Retina (tissue), 1 donor: ENCODE results near the gene KIF7.
"Not testable (repeated sequence)": the region's sequence is repeated elsewhere in the genome, so short reads cannot be mapped to it uniquely, and the experiment has no call there.

Source experiments
- DNase-seq: peaks from one replicate; pipeline ENCODE4 v3.0.0-alpha.2; 2016

KIF7 gene, protein sequence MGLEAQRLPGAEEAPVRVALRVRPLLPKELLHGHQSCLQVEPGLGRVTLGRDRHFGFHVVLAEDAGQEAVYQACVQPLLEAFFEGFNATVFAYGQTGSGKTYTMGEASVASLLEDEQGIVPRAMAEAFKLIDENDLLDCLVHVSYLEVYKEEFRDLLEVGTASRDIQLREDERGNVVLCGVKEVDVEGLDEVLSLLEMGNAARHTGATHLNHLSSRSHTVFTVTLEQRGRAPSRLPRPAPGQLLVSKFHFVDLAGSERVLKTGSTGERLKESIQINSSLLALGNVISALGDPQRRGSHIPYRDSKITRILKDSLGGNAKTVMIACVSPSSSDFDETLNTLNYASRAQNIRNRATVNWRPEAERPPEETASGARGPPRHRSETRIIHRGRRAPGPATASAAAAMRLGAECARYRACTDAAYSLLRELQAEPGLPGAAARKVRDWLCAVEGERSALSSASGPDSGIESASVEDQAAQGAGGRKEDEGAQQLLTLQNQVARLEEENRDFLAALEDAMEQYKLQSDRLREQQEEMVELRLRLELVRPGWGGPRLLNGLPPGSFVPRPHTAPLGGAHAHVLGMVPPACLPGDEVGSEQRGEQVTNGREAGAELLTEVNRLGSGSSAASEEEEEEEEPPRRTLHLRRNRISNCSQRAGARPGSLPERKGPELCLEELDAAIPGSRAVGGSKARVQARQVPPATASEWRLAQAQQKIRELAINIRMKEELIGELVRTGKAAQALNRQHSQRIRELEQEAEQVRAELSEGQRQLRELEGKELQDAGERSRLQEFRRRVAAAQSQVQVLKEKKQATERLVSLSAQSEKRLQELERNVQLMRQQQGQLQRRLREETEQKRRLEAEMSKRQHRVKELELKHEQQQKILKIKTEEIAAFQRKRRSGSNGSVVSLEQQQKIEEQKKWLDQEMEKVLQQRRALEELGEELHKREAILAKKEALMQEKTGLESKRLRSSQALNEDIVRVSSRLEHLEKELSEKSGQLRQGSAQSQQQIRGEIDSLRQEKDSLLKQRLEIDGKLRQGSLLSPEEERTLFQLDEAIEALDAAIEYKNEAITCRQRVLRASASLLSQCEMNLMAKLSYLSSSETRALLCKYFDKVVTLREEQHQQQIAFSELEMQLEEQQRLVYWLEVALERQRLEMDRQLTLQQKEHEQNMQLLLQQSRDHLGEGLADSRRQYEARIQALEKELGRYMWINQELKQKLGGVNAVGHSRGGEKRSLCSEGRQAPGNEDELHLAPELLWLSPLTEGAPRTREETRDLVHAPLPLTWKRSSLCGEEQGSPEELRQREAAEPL (N-terminal part only)

GRCh38 chr15:89654847-89655805 lies at the start of gene KIF7:
Gene KIF7 (minus strand): TSS chr15:89655467. CDS start chr15:89652930, 2,537 bp downstream.
- DNase-seq, result peak; percentile 78

- DNase-seq, result no peak
Observed at GRCh38 chr15:89704411-89704810, 49.1 kb upstream of the KIF7 start.

DNA sequence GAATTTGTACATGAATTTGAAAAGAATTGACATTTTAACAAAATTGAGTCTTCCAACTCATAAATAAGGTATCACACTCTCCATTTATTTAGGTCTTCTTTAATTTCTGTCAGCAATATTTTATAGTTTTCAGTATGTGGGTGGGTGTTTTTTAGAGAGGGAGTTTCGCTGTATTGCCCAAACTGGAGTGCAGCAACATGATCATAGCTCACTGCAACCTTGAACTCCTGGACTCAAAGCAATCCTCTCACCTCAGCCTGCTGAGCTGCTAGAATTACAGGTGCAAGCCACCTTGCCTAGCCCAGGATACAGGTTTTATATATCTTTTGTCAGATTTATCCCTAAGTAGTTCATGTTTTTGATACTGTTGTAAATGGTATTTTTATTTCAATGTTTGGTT lies 39.9 kb upstream of the KIF7 start:
- DNase-seq, result no peak

- no peak for DNase-seq
Observed at GRCh38 chr15:89693696-89694095, 38.4 kb upstream of the KIF7 start.

DNA sequence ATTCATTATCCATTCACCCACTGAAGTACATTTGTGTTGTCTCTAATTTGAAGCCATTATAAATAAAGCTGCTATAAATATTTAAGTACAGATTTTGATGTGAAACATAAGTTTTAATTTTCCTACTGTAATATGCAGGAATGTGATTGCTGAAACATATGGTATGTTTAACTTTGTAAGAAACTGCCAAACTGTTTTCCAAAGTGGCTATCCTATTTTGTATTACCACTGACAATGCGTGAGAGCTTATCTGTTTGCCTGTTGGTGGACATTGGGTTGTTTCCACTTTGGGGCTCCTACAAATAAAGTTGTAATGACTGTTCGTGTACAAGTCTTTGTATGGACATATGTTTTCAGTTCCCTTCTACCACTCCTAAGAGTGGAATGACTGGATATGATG lies 37.8 kb upstream of the KIF7 start:
- no peak for DNase-seq

DNA sequence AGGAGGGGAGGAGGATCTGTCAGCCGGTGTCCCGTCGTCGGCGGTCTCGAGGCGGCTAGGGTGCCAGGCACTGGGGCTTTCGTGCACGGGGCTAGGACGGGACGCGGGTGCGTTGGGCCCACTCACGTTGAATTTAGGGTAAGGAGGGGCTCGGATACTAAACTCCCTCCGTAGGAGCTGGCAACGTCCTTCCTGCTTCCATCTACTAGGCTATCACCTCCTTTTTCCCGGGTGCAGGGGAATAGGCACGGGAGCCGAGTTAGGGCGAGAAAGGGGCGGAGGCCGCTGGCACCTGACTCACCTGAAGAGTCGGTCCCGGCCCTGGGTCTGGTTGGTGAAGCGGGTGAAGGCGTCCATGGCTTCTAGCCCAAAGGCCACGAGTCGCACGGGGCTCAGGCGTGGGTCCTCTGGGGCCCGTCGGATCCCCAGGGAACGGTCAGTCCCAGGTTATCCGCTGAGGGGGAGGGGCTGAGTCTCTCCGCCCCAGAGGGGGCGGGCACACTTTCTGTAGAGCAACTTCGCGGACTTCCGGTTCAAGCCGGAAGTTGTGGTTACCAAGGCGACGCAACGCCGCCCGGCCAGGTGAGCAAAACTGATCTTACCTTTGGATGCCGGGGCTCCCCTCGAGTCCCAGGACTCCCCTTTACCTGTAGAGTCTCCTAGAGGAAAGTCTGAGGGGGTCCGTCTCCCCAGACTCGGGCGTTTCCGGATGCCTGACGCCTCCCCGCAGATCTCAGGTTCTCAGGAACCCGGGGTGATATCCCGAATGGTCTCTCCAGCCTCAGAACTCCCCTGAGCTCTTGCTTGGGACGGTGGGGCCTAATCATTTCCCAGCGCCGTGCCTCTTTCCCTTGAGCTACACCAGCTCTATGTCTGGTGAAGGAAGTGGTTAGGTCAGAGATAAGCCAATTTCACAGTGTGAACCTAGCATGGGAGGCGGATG lies 35.3 kb upstream of the KIF7 start, which contains the start of the genes PEX11A and WDR93:
TSS of gene PEX11A (minus strand) at position 479 of the 943 bp plus-strand sequence. CDS start at position 357, 122 bp downstream.
TSS of gene WDR93 (plus strand) at position 536 of the 943 bp plus-strand sequence. CDS start 10,936 bp downstream, outside the sequence.
- peak; percentile 91 for DNase-seq

DNA sequence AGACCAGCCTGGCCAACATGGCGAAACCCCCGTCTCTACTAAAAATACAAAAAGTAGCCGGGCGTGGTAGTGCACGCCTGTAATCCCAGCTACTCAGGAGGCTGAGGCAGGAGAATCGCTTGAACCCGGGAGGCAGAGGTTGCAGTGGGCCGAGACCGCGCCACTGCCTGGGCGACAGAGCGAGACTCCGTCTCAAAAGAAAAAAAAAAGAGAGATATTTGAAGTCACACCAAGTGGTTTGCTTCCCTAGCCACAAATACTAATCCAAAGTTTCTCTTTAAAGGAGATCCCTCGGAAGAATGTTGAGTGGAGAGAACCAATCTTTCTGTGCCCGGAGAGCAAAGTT lies 34.6 kb upstream of the KIF7 start:
- not testable (repeated sequence) for DNase-seq

GRCh38 chr15:89686522-89686921 lies 31.3 kb upstream of the KIF7 start:
- no peak for DNase-seq

GRCh38 chr15:89685995-89686394 lies 30.7 kb upstream of the KIF7 start:
- DNase-seq, result no peak

DNA sequence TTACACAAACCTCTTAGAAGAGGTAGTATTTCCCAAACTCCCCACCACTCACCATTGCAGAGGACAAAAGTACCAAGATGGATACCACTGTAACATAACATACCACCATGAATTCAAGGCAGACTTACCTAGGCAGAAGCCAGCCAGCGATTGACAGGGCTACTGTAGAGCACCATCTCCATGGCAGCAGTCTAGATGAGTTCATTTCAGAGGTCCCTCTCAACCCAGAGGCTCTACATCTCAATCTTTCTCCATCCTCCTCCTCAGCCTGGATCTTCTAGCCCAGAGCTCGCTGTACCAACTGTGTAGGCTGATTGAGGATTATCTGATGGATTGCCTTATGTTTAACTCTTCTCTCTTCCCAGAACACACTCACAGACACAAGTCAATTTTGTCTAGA lies 25.9 kb upstream of the KIF7 start:
- DNase-seq, result no peak

DNA sequence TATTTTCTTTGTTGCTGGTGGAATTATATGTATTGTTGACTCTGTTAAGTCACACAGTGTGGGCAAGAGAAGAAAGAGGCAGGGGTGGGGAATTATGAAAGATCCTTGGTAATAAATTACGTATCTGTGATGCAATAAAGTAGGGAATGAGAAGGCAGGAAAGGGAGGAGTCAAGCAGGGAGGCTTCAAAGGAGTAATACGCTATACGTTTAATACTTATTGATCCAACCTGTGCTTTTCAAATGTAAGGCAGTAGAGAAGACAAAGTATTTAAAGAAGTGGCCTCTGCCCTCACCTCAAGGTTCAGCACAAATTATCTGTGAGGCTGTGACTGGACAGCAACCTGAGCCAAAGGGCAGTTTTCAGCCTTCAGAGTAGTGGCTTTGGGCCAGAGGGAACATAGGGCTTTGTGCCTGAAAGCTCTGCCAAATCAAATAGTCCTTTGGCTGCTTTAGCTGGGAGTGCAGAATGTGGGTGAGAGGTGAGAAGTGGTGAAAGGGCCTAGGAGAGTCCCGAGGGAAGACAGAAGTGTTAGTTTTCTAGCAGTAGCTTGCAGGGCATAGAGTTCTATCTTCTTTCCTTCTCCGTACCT lies 25.1 kb upstream of the KIF7 start:
- no peak for DNase-seq

DNA sequence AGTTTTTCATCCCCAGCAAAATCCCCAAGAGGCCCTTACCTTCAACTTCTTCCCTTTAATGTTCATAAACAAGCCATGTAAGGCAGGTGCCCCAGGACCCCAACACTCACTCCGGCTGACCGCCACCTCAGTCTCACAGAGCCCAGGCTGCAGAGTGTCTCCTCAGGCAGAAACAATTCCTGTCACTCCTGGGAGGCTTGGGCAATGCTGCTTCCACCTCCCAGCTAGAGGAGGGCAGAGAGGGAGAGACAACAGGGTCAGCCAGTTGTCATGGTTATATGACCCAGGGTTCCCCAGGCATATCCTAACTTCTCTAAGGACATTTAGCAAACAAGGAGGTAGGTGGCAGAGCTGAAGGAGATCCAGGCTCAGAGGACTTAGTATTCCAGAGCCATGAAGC lies 23.9 kb upstream of the KIF7 start, which contains the start of gene PLIN1:
TSS of gene PLIN1 (minus strand) at position 156 of the 400 bp plus-strand sequence. CDS start 1,878 bp downstream, outside the sequence.
- DNase-seq, result no peak

DNA sequence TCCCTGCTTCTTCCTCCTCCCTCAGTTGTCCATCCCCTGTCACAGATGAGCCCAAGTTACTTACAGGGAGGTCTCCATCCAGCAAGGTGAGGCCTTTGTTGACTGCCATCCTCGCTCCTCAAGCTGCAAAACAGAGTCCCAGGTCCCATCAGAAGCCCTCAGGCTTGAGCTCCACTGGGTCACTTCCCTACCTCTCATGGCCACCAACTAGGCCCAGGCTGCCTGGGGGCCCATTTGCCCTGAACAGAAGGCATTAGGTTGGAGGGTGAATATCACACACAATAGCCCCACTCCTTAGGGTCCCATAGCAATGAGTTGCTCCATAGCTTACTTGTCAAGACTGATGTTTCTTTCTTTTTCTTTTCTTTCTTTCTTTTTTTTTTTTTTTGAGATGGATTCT lies 22.1 kb upstream of the KIF7 start:
- no peak for DNase-seq

DNA sequence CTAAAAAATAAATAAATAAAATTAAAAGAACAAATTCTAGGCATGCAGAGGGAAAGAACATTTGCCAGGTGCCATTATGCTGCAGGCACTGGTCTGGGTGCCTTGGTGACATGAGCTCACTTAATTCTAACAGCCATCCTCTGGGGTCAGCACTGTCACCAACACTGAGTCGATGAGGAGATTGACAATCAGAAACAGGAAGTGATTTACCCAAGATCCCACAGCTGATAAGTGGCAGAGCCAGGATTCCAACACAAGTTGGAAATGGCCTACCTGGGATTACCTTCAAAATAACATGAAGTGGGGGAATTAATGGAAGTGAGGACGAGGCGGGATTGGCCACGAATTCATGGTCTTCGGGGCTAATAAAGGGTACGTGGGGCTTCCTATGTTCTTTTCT lies 20.3 kb upstream of the KIF7 start:
- no peak for DNase-seq

DNA sequence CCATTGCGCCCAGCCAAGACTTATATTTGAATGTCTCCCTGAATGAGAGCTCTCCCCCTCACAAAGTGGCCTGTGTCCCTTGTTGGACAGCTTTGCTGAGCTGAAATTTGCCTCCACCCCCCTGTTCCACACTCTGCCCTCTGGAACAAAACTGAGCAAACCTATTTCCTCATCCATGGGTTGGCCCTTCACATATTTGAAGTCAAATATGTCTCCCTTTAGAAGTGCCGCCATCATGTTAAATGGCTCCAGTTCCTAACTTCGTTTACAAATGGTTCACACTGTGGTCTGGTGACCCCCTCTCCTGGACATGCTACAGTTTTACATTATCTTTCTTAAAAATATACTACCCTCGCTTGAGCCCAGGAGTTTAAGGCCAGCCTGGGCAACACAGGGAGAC lies 19.3 kb upstream of the KIF7 start:
- DNase-seq, result no peak

DNA sequence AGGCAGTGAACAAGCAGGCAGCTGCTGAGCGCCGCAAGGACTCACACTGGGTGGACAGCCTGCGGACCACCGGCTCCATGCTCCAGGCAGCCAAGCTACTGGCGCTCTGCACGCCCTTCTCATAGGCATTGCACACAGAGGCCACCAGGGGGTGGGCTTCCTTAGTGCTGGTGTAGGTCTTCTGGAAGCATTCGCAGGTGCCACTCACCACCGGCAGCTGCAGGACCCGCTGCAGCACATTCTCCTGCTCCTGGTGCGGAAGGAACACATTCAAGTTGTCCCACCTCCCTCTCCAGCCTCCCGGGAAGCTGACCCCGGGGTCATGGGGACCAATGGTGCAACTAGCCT lies 17.9 kb upstream of the KIF7 start:
- DNase-seq, result peak; percentile 60

DNA sequence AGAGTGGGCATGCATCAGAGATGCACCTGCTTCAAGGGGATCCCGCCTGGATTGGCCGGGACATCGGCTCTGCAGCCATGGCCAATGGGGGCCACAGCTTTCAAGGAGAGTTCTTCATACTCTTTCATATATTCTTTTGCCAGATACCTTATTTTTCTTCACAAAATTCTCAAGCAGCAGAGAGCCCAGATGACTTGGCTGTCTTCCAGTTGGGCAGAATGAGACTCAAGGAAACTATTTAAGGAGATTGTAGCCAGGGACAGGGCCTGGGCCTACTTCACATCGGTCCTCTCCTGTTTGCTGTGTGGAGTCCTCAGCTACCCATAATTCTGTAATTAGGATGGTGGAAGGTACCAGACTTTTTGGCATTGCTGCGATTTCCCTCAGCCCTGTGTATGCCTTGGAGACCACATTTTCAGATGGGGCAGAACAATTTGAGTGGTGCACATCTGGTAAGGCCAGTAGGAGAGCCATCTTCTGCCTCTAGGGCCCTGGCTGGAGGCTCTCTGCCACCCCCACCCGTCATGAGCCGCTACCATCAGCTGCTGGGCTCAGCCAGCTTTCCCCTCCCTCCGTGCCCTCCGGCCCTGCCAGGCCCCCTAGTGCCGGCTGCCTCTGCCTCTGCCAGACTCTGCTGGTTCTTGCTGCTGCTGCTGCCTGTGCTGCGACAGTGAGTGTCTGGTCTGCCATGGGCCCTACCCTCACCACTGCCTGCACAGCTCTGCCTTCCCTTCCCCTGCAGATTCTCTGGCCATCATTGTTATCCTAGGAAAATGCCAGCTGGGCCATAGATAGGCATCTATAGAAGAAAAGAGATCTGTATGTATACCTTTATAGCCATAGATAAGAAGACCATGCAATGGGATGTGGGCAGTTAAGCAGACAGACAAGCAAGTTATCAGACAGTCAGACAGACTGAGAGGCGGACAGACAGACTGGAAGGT lies 17.2 kb upstream of the KIF7 start:
- no peak for DNase-seq

GRCh38 chr15:89671687-89672086 lies 16.4 kb upstream of the KIF7 start:
- no peak for DNase-seq
